ENCODE results near the gene PAM. TPM values are rescaled to one million over a fixed set of nuclear protein-coding genes. Genes with fewer than 3 reads are reported as not detected.

PAM gene
- total RNA-seq, 1 donor from 2014 or later = 940 TPM

- peaks cover 0 to 14% of the 10 kb centered on the region in 2 donors for H3K36me3 ChIP-seq
- no peaks in the 10 kb centered on the region for H3K9me3 ChIP-seq
- H3K27me3 ChIP-seq = no peaks in the 10 kb centered on the region
- no peak for DNase-seq (ENCODE audit: low spot score in 2 of 2)
- H3K4me1 ChIP-seq = no peaks in the 10 kb centered on the region
- no peak overlapping the region for H3K4me3 ChIP-seq
- no peak for TF ChIP-seq CTCF (IDR thresholded peaks at IDR 0.05)
- intact Hi-C loops (cut with DNase I) = no loop called here
- H3K27ac ChIP-seq = no peak overlapping the region
Measured at GRCh38 chr5:102981957-102982635, 227.0 kb downstream of the PAM start.

- no peak for TF ChIP-seq CTCF (IDR thresholded peaks at IDR 0.05)
- intact Hi-C loops (cut with DNase I) = no loop called here
- no peak overlapping the region for H3K4me3 ChIP-seq
- H3K27me3 ChIP-seq = no peaks in the 10 kb centered on the region
- H3K9me3 ChIP-seq = no peaks in the 10 kb centered on the region
- DNase-seq (ENCODE audit: low spot score in 2 of 2) = no peak
- no peak overlapping the region for H3K27ac ChIP-seq
- H3K36me3 ChIP-seq = peaks cover 0 to 14% of the 10 kb centered on the region in 2 donors
- H3K4me1 ChIP-seq = no peaks in the 10 kb centered on the region
Measured at GRCh38 chr5:102986074-102986473, 231.0 kb downstream of the PAM start.

GRCh38 chr5:102988459-102988858 lies 233.4 kb downstream of the PAM start:
- Histone ChIP-seq H3K27ac (no peak overlapping the region), H3K27me3 (no peaks in the 10 kb centered on the region)
- intact Hi-C loops (cut with DNase I) = no loop called here

GRCh38 chr5:102991802-102992201 lies 236.7 kb downstream of the PAM start:
- Histone ChIP-seq H3K27me3 (no peaks in the 10 kb centered on the region), H3K4me1 (peaks cover 0 to 5% of the 10 kb centered on the region in 2 donors), H3K36me3 (no peaks in the 10 kb centered on the region), H3K4me3 (no peak overlapping the region), H3K27ac (peak overlapping the region in 1 of 2 donors; percentile 21), H3K9me3 (no peaks in the 10 kb centered on the region)
- TF ChIP-seq CTCF (IDR thresholded peaks at IDR 0.05) = no peak
- DNase-seq (ENCODE audit: low spot score in 2 of 2) = no peak
- intact Hi-C loops (cut with DNase I) = no loop called here

More at GRCh38 chr5:102988459-102988858, 233.4 kb downstream of the PAM start:
- no peak for DNase-seq (ENCODE audit: low spot score in 2 of 2)
- Histone ChIP-seq H3K36me3 (no peaks in the 10 kb centered on the region), H3K4me3 (no peak overlapping the region), H3K4me1 (no peaks in the 10 kb centered on the region), H3K9me3 (no peaks in the 10 kb centered on the region)
- TF ChIP-seq CTCF (IDR thresholded peaks at IDR 0.05) = no peak

GRCh38 chr5:102996011-102996575 lies 241.0 kb downstream of the PAM start:
- no peak for TF ChIP-seq CTCF (IDR thresholded peaks at IDR 0.05)
- Histone ChIP-seq H3K9me3 (no peaks in the 10 kb centered on the region), H3K27me3 (no peaks in the 10 kb centered on the region), H3K27ac (no peak overlapping the region), H3K36me3 (peaks cover 0 to 6% of the 10 kb centered on the region in 2 donors), H3K4me3 (no peak overlapping the region), H3K4me1 (peaks cover 0 to 5% of the 10 kb centered on the region in 2 donors)
- DNase-seq (ENCODE audit: low spot score in 2 of 2) = no peak
- intact Hi-C loops (cut with DNase I) = no loop called here

Measured in ascending aorta (tissue), 2 donors.